Stimulated activated naive CD8-positive, alpha-beta T cell treated with anti-CD3 and anti-CD28 coated beads, Interleukin-15, Interleukin-2, amounts not matched to agents 100 U/mL and 50 U/mL, for 24 hours (primary cell): Measurements from ENCODE around the gene SH3GL3.

ENCODE experiments used
- ATAC-seq: fragments of 150-1000 bp; cut with Tn5 transposase; one replicate; pipeline ENCODE4 v1.10.0; 2021
- DNase-seq: peaks from one replicate; pipeline ENCODE4 v3.0.0; 2021

Gene SH3GL3

GRCh38 chr15:83613714-83614113 is 166.6 kb downstream of the SH3GL3 start:
- DNase-seq (no peak), ATAC-seq (no peak)

GRCh38 chr15:83616840-83617239 is 169.7 kb downstream of the SH3GL3 start:
- ATAC-seq (no peak), DNase-seq (no peak)

GRCh38 chr15:83626171-83626802 is 179.1 kb downstream of the SH3GL3 start:
- DNase-seq (no peak), ATAC-seq (peak; percentile 84)

- no peak for ATAC-seq
Observed at GRCh38 chr15:83631534-83631933, 184.4 kb downstream of the SH3GL3 start.

GRCh38 chr15:83643201-83643600 is 196.1 kb downstream of the SH3GL3 start:
- no peak for DNase-seq

More at GRCh38 chr15:83631534-83631933, 184.4 kb downstream of the SH3GL3 start:
- DNase-seq, result no peak

GRCh38 chr15:83644439-83644838 is 197.3 kb downstream of the SH3GL3 start:
- DNase-seq (no peak), ATAC-seq (no peak)

More at GRCh38 chr15:83643201-83643600, 196.1 kb downstream of the SH3GL3 start:
- no peak for ATAC-seq

GRCh38 chr15:83650831-83651230 is 203.7 kb downstream of the SH3GL3 start:
- DNase-seq (no peak), ATAC-seq (no peak)

GRCh38 chr15:83651541-83651940 is 204.4 kb downstream of the SH3GL3 start:
- ATAC-seq (no peak), DNase-seq (no peak)

- no peak for DNase-seq
- no peak for ATAC-seq
Observed at GRCh38 chr15:83652626-83653204, 205.6 kb downstream of the SH3GL3 start.

GRCh38 chr15:83653288-83653638 is 206.1 kb downstream of the SH3GL3 start:
- no peak for DNase-seq

GRCh38 chr15:83653639-83654378 is 206.7 kb downstream of the SH3GL3 start, which contains the start of gene ADAMTSL3:
TSS of gene ADAMTSL3 (plus strand) at chr15:83654123. CDS start at chr15:83655762, 1,639 bp downstream.
- DNase-seq, result no peak
- ATAC-seq, result no peak

More at GRCh38 chr15:83653288-83653638, 206.1 kb downstream of the SH3GL3 start:
- ATAC-seq, result no peak

- DNase-seq (no peak), ATAC-seq (no peak)
Observed at GRCh38 chr15:83654379-83655236, 207.5 kb downstream of the SH3GL3 start.

- no peak for DNase-seq
- no peak for ATAC-seq
Observed at GRCh38 chr15:83655237-83655616, 208.1 kb downstream of the SH3GL3 start.

- ATAC-seq, result no peak
- DNase-seq, result no peak
Observed at GRCh38 chr15:83656192-83656591, 209.1 kb downstream of the SH3GL3 start.

- DNase-seq (no peak), ATAC-seq (no peak)
Observed at GRCh38 chr15:83656943-83657528, 209.9 kb downstream of the SH3GL3 start.

GRCh38 chr15:83657549-83657948 is 210.4 kb downstream of the SH3GL3 start:
- no peak for DNase-seq
- no peak for ATAC-seq

- ATAC-seq (no peak), DNase-seq (no peak)
Observed at GRCh38 chr15:83658430-83659416, 211.6 kb downstream of the SH3GL3 start.

- DNase-seq, result no peak
- no peak for ATAC-seq
Observed at GRCh38 chr15:83659417-83659812, 212.3 kb downstream of the SH3GL3 start.

GRCh38 chr15:83665480-83665879 is 218.3 kb downstream of the SH3GL3 start:
- DNase-seq (no peak), ATAC-seq (no peak)
